Stimulated activated CD8-positive, alpha-beta memory T cell treated with anti-CD3 and anti-CD28 coated beads, Interleukin-12 subunit alpha, Interleukin-12 subunit beta, amount 100 ng/mL, for 24 hours (primary cell): ENCODE data around the gene ALKBH3.

ENCODE experiments used
- DNase-seq: peaks from one replicate; pipeline ENCODE4 v3.0.0-alpha.2; 2020; ENCODE audit errors: extremely low read depth

The ALKBH3 gene

GRCh38 chr11:43894546-43894945, 13.9 kb downstream of the ALKBH3 start:
- DNase-seq: no peak

DNA sequence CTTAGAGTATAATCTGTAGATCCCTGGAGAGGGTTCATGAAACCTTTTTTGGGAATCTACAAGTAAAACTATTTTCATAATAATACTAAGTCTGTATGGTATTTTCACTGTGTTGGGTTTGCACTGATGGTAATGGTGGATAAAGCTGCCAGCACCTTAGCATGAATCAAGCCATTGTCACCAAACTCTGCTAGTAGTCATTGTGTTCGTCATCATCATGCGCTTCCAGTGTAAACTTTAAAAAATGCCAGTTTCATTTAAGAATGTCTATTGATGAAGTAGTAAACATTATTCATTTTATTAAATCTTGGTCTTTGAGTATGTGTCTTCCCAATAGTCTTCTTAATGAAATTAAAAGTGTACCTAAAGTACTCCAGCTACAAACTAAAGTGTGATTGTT, 15.0 kb downstream of the ALKBH3 start:
- no peak for DNase-seq

DNA sequence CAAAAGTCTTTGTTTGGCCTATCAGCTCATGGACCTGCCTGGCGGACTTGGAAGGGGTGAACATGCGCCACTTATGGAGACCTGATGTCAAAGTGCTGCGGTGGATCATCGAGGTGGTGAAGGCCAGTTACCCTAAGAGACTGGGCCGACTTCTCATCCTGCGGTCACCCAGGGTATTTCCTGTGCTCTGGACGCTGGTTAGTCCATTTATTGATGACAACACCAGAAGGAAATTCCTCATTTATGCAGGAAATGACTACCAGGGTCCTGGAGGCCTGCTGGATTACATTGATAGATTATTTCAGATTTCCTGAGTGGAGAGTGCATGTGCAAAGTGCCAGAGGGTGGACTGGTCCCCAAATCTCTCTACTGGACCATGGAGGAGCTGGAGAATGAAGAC, 17.9 kb downstream of the ALKBH3 start:
- DNase-seq: no peak

GRCh38 chr11:43899094-43899493, 18.5 kb downstream of the ALKBH3 start:
- DNase-seq: no peak

- DNase-seq: no peak
Observed at GRCh38 chr11:43901551-43901950, 20.9 kb downstream of the ALKBH3 start.

DNA sequence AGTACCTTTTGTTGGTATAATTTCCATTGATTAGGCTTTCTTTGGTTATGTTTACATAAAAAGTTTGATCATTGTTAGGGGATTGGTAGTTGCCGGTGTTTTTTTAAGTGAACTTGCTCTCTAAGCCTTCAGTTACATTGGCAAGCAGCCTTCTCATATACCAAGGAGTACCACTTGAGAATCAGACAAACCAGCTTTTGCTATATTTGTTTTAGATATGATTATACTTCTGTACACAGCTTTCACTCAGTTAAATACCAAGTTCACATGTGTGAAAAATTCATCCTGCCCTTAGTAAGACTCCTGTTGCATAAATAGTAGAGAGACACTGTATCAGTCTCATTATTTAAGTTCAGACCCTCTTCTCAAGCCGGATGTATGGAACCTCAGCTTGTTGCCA, 22.4 kb downstream of the ALKBH3 start:
- DNase-seq: no peak

DNA sequence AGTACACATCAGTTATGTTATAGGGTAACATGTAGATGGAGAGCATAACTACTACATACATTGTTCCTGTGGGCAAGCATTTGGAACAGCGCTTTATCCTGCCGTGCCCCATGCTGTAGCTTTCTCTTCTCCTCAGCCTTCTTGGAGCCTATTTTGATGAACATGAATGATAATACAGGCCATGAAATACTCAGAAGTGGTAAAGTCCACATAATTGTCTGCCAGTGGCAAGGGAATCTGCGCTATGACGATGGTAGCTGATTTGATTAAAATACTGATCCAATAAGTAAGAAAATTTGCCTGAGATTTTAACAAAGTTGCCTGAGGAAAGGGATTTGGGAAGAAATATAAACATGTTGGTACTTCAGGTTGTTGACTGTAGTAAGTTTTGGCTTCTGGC, 23.3 kb downstream of the ALKBH3 start:
- DNase-seq: no peak

- no peak for DNase-seq
Observed at GRCh38 chr11:43904742-43905535, 24.3 kb downstream of the ALKBH3 start.

DNA sequence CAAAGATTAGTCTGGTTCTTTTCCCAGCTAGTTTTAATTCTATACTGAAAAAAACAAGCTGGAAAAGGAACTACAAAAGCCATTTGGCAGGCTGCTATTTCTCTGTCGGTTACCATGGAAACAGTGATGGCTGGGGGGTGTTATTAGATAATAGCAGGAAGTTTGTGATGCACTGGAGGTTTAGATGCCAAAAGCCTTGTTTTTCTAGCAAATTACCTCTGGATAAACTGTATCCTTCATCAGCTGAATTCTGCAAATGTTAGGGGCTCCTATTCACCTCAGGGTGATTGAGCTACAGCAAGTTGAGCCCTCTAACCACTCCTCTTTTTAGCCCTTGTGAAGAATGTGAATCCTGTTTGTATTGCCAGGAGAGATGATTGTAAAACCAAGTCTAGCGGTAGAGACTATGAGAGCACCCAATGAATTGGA, 25.2 kb downstream of the ALKBH3 start:
- DNase-seq: no peak

- DNase-seq: no peak
Observed at GRCh38 chr11:43907028-43907975, 26.7 kb downstream of the ALKBH3 start.

DNA sequence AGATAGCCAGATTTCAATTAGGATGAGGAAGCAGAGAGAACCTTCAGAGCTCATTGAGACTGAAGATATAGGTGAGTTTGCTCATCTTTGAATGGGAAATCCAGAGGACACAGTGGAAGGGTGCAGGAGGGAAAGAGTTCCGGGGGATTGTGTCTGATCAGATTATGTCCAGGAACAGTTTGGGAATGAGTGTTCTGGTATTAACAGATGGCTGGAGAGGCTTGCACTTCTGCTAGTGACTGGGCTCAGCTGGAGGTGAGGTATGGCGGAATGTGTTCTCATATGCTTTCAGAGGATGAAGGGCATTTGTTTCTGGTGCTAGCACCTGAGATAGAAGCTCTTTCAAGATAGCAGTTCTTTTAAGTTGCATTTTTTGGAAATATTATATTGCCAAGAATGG, 27.6 kb downstream of the ALKBH3 start:
- DNase-seq: no peak

DNA sequence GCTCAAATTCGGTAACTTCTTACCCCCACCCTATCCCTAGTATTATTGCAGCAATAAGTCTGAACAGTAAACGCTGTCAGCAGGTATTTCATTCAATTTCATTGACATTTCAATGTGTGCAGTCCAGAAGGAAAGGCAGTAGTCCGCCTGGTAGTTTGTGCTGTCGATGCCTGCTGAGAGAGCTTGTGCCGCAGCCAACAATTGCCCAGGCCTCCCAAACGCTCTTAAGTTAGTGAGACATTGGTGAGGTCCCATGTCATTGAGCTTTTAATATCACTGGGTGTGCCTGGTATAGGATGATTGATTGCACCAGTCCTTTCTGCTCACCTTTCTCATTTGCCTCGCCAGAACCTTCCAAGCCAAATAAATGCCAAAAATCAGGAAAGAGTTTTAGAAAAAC, 28.1 kb downstream of the ALKBH3 start:
- DNase-seq: no peak

DNA sequence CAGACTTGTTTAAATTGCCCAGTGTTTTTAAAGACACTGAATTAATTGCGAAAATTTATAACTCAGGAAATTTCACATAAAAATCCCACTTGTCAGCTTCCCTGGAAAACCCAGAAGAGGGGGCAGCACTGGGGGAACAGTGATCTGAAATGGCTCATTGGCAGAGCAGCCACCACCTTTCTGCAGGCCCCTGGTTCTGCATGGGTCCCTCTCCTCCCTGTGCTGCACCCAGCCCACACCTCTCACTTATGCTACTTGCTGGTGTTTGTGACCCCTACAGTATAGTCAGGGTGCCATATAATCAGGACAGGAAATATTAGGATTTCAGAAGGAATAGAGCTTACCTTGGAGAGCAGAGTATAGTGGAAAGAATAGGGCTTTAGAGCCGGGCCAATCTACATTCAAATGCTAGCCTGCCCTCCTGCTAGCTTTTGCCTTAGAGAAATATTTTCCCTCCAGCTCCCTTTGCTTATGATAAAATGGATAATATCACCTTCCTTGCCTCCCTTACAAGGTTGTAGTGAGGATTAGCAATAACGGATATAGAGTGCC, 33.3 kb downstream of the ALKBH3 start:
- no peak for DNase-seq

- no peak for DNase-seq
Observed at GRCh38 chr11:43914466-43914865, 33.8 kb downstream of the ALKBH3 start.

DNA sequence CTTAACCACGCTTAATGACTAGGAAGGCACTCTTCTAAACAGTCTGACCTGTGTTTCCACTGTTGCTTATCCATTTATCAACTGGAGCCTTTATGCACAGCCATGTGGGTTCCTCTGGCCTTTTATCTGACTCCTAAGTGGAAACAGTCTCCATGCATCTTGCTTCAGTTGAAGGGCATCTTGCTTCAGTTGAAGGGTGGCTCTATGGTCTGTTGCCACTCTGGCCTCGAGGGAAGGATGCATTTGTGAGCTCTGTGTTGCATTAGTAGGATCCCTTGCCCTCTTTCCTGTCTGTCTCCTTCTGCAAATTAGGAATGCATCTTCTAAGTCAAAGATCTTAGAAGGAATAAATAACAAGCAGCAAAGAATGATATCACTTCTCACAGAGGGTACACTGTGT, 36.0 kb downstream of the ALKBH3 start:
- no peak for DNase-seq

DNA sequence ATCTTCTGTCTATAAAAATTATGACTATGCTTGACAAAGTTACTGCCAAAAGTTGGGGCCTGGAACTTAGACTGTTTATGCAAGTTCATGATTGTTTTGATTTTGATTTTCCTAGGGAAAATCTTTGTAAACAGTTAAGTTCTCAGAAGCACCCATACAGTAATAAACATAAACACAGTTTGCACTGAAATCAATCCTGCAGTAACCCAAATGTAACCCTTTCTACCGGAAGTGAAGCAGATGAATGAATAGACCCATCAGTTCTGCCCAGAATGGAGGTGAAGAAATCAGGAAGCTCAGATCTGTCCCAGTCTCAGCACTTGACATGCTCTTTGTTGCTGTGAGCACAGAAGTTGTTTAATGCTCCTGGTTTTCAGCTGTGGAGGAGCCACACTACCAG, 37.2 kb downstream of the ALKBH3 start:
- DNase-seq: no peak

DNA sequence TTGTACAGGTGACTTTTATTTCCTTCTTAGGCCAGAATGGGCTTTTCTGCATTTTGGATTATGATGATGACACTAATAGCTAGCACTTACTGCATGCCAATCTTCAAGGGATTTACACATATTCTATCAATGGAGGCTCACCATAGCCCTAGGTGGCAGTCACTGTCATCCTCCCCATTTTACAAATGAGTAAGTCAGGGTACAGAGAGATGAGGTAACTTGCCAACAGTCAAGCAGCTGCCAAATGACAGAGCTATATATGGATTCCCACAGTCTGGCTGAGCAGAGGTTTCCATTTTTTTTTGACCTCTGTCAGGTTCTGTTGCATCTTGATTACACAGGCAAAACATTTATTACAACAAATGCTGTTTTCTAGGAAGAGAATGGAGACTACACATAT, 38.0 kb downstream of the ALKBH3 start:
- no peak for DNase-seq

- DNase-seq: no peak
Observed at GRCh38 chr11:43919852-43920597, 39.4 kb downstream of the ALKBH3 start.

DNA sequence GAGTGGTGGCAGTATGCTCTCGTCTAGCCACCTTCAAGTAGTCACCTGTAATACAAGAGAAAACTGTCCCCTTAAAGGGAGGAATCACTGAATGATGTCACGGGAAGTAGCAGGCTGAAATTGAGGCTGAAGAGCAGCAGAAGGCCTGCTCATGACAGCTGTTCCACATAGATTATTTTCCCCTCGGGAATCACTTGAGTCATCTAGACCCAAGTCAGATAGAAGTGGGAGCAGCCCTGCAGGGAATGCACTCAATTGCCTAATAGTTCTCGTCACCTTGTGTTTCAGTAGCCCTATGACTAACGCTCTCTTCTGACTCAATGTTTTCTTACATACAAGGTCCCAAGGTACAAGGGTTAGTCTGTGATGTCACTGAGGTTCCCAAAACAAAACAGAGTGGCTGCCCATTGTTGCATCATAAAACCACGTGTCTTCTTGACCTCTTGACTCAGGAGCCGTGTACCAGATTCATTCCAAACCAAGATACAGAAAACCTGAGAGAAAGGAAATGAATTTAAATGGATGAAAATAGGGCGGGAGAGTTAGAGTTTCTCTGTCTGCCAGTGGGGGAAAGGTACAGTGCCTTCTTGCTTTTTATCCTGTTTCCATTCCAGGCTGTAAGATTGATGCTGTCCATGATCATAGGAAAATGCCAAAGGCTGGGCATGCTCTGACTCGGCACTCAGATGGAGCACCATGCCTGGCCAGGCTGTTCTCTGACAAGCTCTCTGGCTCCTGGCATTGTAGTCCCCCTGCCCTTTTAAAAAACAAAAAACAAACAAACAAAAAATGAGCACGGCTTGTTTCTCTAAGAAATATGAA, 40.2 kb downstream of the ALKBH3 start:
- DNase-seq: no peak

DNA sequence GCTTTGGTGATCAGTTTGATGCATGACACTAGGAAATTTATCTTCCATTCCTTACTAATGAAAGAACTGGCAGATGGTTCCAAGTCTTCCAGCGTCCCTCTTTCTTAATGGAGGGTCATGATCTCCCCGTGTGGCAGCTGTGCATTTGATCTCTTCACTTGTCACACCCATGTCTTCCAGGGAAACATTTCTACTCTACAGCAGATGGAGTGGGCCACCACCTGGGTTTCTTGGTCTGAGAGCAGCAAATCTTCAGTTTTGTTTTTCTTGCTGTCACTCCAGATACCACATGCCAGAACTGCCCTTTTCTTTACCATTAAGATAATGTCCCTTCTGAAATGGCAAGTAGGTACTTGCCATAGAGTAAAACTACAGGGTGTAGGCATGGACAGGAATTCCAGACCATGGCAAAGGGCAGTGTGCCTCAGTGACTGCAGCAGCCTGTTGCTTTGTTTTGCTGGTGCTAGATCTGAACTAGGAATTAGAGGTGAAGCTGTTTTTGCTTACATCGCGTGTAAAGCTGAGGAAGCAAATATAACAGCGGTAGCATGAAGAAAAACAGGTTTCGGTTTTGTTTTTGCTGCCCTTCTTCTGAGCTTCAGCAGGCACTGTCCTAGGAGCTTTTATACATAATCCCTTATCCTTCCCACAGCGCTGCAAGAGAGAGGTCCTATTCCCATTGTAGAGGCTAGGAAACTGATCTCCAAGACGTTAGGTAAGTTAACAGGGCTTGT, 41.1 kb downstream of the ALKBH3 start:
- no peak for DNase-seq
